GM12873 (cell line): Measurements from ENCODE around the gene ATP8A2.

ENCODE experiments used
- CTCF ChIP-seq: IDR thresholded peaks from 2 replicates; pipeline ENCODE4 v1.5.1; 2012; ENCODE audit warnings: low read depth, mild to moderate bottlenecking, moderate library complexity, low read length, control low read depth; ENCODE audit not compliant: insufficient read depth; ENCODE audit errors: missing control alignments

Gene ATP8A2

GRCh38 chr13:25371875-25372283, at the start of gene ATP8A2:
TSS of gene ATP8A2 (plus strand) at chr13:25371974. CDS start at chr13:25372213, 239 bp downstream.
- no peak for TF ChIP-seq CTCF

GRCh38 chr13:25324100-25324499, 47.7 kb upstream of the ATP8A2 start:
- TF ChIP-seq CTCF, result no peak

- TF ChIP-seq CTCF, result no peak
Measured at GRCh38 chr13:25329706-25330105, 42.1 kb upstream of the ATP8A2 start.

GRCh38 chr13:25330541-25330940, 41.2 kb upstream of the ATP8A2 start:
- no peak for TF ChIP-seq CTCF

GRCh38 chr13:25335856-25336255, 35.9 kb upstream of the ATP8A2 start:
- TF ChIP-seq CTCF, result no peak

- no peak for TF ChIP-seq CTCF
Measured at GRCh38 chr13:25345576-25345975, 26.2 kb upstream of the ATP8A2 start.

- no peak for TF ChIP-seq CTCF
Measured at GRCh38 chr13:25347151-25347550, 24.6 kb upstream of the ATP8A2 start.
